Nephron (organoid): Measurements from ENCODE around the gene CDT1.
A peak's percentile ranks its signal among the peaks of the same experiment; 100 is the strongest.

Source experiments
- H3K27ac Mint-ChIP-seq, 3 experiments: 2 replicates each; pipeline ENCODE4 v1.8.0; 2020; ENCODE audit warnings: mixed read lengths in 3 of 3, mild to moderate bottlenecking in 2 of 3, moderate library complexity in 1 of 3
- H3K27me3 Mint-ChIP-seq: 2 replicates; pipeline ENCODE4 v1.8.0; 2021; ENCODE audit warnings: low read depth, mild to moderate bottlenecking, moderate library complexity, mixed read lengths
- H3K36me3 Mint-ChIP-seq: 2 replicates; pipeline ENCODE4 v1.8.0; 2020; ENCODE audit warnings: low read depth, mixed read lengths
- H3K4me1 Mint-ChIP-seq: 2 replicates; pipeline ENCODE4 v1.8.0; 2020; ENCODE audit warnings: mixed read lengths
- H3K4me3 Mint-ChIP-seq, 3 experiments: 2 replicates each; pipeline ENCODE4 v1.8.0; 2020; ENCODE audit warnings: mild to moderate bottlenecking in 3 of 3, mixed read lengths in 3 of 3, moderate library complexity in 2 of 3
- H3K9me3 Mint-ChIP-seq: 2 replicates; pipeline ENCODE4 v1.8.0; 2020; ENCODE audit warnings: mixed read lengths
- CTCF ChIP-seq, 3 experiments: fragments of 200-600 bp; sonication (generic); IDR thresholded peaks; one replicate each; pipeline ENCODE4 v1.5.0; 2021; ENCODE audit warnings: antibody characterized with exemption in 3 of 3; ENCODE audit not compliant: unreplicated experiment in 3 of 3

CDT1 gene

GRCh38 chr16:88806491-88807111, 3.0 kb downstream of the CDT1 start:
- no peaks in the 10 kb centered on the region for H3K27me3 Mint-ChIP-seq
- no peaks in the 10 kb centered on the region for H3K4me1 Mint-ChIP-seq
- no peaks in the 10 kb centered on the region for H3K9me3 Mint-ChIP-seq
- H3K36me3 Mint-ChIP-seq = peaks cover 5% of the 10 kb centered on the region
- no peak for TF ChIP-seq CTCF (IDR thresholded peaks at IDR 0.05; ENCODE audit: unreplicated experiment in 3 of 3)
- H3K4me3 Mint-ChIP-seq = peak overlapping the region in 1 of 3 experiments; percentile 15
- no peak overlapping the region for H3K27ac Mint-ChIP-seq

DNA sequence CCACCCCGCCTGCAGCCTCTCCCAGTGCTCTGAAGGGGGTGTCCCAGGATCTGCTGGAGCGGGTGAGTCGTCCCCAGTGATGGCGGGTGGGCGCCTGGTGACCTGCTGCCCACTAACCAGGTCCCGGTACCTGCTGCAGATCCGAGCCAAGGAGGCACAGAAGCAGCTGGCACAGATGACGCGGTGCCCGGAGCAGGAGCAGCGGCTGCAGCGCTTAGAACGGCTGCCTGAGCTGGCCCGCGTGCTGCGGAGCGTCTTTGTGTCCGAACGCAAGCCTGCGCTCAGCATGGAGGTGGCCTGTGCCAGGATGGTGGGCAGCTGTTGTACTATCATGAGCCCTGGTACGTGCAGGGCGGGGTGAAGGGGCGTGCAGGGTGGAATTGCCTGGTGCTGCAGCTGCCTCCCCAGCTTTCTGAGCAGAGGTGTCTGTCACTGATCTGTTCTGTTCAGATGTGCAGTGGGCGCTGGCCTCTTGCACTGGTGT, 3.6 kb downstream of the CDT1 start:
- TF ChIP-seq CTCF (IDR thresholded peaks at IDR 0.05; ENCODE audit: unreplicated experiment in 3 of 3) = no peak
- H3K4me1 Mint-ChIP-seq = no peaks in the 10 kb centered on the region
- no peak overlapping the region for H3K27ac Mint-ChIP-seq
- no peaks in the 10 kb centered on the region for H3K27me3 Mint-ChIP-seq
- H3K36me3 Mint-ChIP-seq = peaks cover 5% of the 10 kb centered on the region
- no peaks in the 10 kb centered on the region for H3K9me3 Mint-ChIP-seq
- H3K4me3 Mint-ChIP-seq = peak overlapping the region in 1 of 3 experiments; percentile 65

DNA sequence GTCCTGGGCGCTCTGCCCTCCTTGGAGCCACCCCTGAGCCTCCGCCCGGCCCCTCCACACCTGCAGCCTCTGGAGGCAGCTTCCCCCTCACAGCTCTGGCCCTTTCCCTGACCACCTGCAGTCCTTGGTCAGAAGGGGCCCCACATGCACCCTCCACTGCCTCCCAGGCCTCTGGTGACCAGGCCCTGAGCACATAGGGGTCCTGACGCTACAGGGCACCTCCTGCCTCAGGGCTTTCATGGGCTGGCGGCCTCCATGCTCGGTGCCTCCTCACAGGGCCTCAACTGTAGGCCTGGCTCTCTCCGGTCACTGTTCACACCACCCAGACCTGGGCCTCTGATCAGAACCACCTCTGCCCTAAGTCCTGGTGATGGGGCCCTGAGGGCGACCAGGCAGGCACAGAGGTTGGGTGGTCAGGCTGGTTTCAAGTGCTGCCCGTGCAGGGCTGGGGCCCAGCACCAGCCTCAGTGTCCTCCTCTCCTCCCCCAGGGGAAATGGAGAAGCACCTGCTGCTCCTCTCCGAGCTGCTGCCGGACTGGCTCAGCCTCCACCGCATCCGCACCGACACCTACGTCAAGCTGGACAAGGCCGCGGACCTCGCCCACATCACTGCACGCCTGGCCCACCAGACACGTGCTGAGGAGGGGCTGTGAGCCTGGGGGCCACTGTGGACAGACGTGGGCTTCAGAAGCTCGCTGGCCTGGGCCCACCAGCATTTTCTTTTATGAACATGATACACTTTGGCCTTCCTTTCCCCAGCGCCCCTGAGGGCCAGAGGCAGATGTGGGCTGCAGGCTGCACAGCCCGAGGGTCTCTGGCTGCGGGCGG, 4.3 kb downstream of the CDT1 start:
- TF ChIP-seq CTCF (IDR thresholded peaks at IDR 0.05; ENCODE audit: unreplicated experiment in 3 of 3) = no peak
- Mint-ChIP-seq H3K27ac (no peak overlapping the region), H3K9me3 (no peaks in the 10 kb centered on the region), H3K4me1 (no peaks in the 10 kb centered on the region), H3K4me3 (peak overlapping the region; percentile 29 to 65 (median 37)), H3K27me3 (no peaks in the 10 kb centered on the region), H3K36me3 (peaks cover 5% of the 10 kb centered on the region)

GRCh38 chr16:88809068-88809675, 5.6 kb downstream of the CDT1 start:
- no peaks in the 10 kb centered on the region for H3K27me3 Mint-ChIP-seq
- H3K27ac Mint-ChIP-seq = no peak overlapping the region
- H3K4me1 Mint-ChIP-seq = no peaks in the 10 kb centered on the region
- peak overlapping the region; percentile 19 to 66 (median 62) for H3K4me3 Mint-ChIP-seq
- peaks cover 5% of the 10 kb centered on the region for H3K36me3 Mint-ChIP-seq
- no peak for TF ChIP-seq CTCF (IDR thresholded peaks at IDR 0.05; ENCODE audit: unreplicated experiment in 3 of 3)
- H3K9me3 Mint-ChIP-seq = no peaks in the 10 kb centered on the region

DNA sequence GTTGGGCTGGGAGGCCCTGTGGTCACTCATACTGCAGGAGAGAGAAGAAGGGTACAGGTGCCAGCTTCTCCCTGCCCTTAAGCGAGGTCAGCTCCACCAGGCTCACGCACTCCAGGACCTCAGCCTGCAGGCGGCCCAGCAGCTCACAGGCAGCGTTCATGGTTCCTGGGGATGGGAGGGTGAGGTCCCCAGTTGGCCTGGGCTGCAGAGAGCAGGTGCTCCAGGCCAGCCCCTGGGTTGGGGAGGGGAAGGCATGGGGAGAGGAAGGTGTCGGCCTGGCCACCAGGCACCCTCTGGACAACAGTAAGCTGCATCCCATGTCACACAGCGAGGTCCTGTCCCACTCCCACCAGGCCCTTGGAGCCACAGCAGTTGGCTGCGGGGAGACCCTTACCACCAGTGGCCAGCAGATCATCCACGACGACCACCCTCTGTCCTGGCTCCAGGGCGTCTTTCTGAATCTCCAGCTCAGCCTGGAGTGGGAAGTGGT, 6.1 kb downstream of the CDT1 start:
- H3K27ac Mint-ChIP-seq = no peak overlapping the region

More for the DNA sequence above, 6.1 kb downstream of the CDT1 start:
- TF ChIP-seq CTCF (IDR thresholded peaks at IDR 0.05; ENCODE audit: unreplicated experiment in 3 of 3) = no peak
- Mint-ChIP-seq H3K36me3 (peaks cover 5% of the 10 kb centered on the region), H3K27me3 (no peaks in the 10 kb centered on the region), H3K9me3 (no peaks in the 10 kb centered on the region), H3K4me3 (peak overlapping the region; percentile 62 to 95 (median 95)), H3K4me1 (no peaks in the 10 kb centered on the region)
